HL-60/S4 treated with phorbol 12-myristate 13-acetate at 8.2 ng/mL for 4 days and 3 days (cell line): ENCODE measurements around the gene ITSN2.

ENCODE experiments used
- in situ Hi-C: fragments of 300-500 bp; cut with MboI; formaldehyde crosslinking; loops from 2 replicates; pipeline ENCODE4 v1.15.0; 2022; ENCODE audit warnings: low sequenced_read_pairs

The ITSN2 gene

GRCh38 chr2:24274809-24275208, 85.5 kb downstream of the ITSN2 start:
- in situ Hi-C loops, result no loop called here

GRCh38 chr2:24273598-24273997, 86.7 kb downstream of the ITSN2 start:
- in situ Hi-C loops, result no loop called here

GRCh38 chr2:24272907-24273306, 87.4 kb downstream of the ITSN2 start:
- in situ Hi-C loops, result no loop called here

GRCh38 chr2:24272161-24272802, 88.1 kb downstream of the ITSN2 start:
- in situ Hi-C loops, result no loop called here

GRCh38 chr2:24269265-24269664, 91.1 kb downstream of the ITSN2 start:
- in situ Hi-C loops, result no loop called here

- in situ Hi-C loops, result no loop called here
Observed at GRCh38 chr2:24265212-24265611, 95.1 kb downstream of the ITSN2 start.

GRCh38 chr2:24262421-24262970, 97.8 kb downstream of the ITSN2 start:
- in situ Hi-C loops, result no loop called here

GRCh38 chr2:24261441-24261840, 98.9 kb downstream of the ITSN2 start:
- in situ Hi-C loops, result no loop called here

- in situ Hi-C loops, result no loop called here
Observed at GRCh38 chr2:24259316-24259715, 101.0 kb downstream of the ITSN2 start.

GRCh38 chr2:24258718-24259117, 101.6 kb downstream of the ITSN2 start:
- in situ Hi-C loops, result no loop called here

- in situ Hi-C loops, result no loop called here
Observed at GRCh38 chr2:24253303-24253919, 106.9 kb downstream of the ITSN2 start.

GRCh38 chr2:24247592-24247991, 112.7 kb downstream of the ITSN2 start:
- in situ Hi-C loops, result no loop called here

- in situ Hi-C loops, result no loop called here
Observed at GRCh38 chr2:24247164-24247563, 113.2 kb downstream of the ITSN2 start.

GRCh38 chr2:24245986-24246776, 114.2 kb downstream of the ITSN2 start:
- in situ Hi-C loops, result no loop called here

- in situ Hi-C loops, result no loop called here
Observed at GRCh38 chr2:24241528-24241927, 118.8 kb downstream of the ITSN2 start.

GRCh38 chr2:24239553-24239952, 120.8 kb downstream of the ITSN2 start:
- in situ Hi-C loops, result no loop called here

- in situ Hi-C loops, result no loop called here
Observed at GRCh38 chr2:24238158-24238557, 122.2 kb downstream of the ITSN2 start.

GRCh38 chr2:24237313-24237712, 123.0 kb downstream of the ITSN2 start:
- in situ Hi-C loops, result no loop called here

- in situ Hi-C loops, result no loop called here
Observed at GRCh38 chr2:24233321-24233720, 127.0 kb downstream of the ITSN2 start.

GRCh38 chr2:24231461-24231881, 128.9 kb downstream of the ITSN2 start:
- in situ Hi-C loops, result no loop called here

- in situ Hi-C loops, result no loop called here
Observed at GRCh38 chr2:24228470-24228869, 131.9 kb downstream of the ITSN2 start.
